HG02571 (cell line): ENCODE data around the gene NEURL1.
"Not testable (repeated sequence)": the region's sequence is repeated elsewhere in the genome, so short reads cannot be mapped to it uniquely, and the experiment has no call there.

Source experiments
- ATAC-seq: cut with Tn5 transposase; IDR thresholded peaks from one replicate; pipeline ENCODE4 v1.9.1; 2021; ENCODE audit warnings: mild to moderate bottlenecking, moderate library complexity; ENCODE audit not compliant: unreplicated experiment

NEURL1 gene

GRCh38 chr10:103463499-103463898 is 30.0 kb upstream of the NEURL1 start:
- no peak for ATAC-seq

- ATAC-seq, result no peak
Measured at GRCh38 chr10:103465411-103466179, 27.9 kb upstream of the NEURL1 start.

- no peak for ATAC-seq
Measured at GRCh38 chr10:103466734-103467133, 26.8 kb upstream of the NEURL1 start.

- no peak for ATAC-seq
Measured at GRCh38 chr10:103467406-103467805, 26.1 kb upstream of the NEURL1 start.

GRCh38 chr10:103469201-103469600 is 24.3 kb upstream of the NEURL1 start:
- no peak for ATAC-seq

- ATAC-seq, result peak; percentile 75
Measured at GRCh38 chr10:103470761-103471653, 22.5 kb upstream of the NEURL1 start.

GRCh38 chr10:103472005-103472404 is 21.5 kb upstream of the NEURL1 start:
- no peak for ATAC-seq

GRCh38 chr10:103473261-103473671 is 20.2 kb upstream of the NEURL1 start:
- no peak for ATAC-seq

GRCh38 chr10:103474077-103474476 is 19.4 kb upstream of the NEURL1 start:
- no peak for ATAC-seq

- ATAC-seq, result no peak
Measured at GRCh38 chr10:103475437-103475836, 18.1 kb upstream of the NEURL1 start.

- no peak for ATAC-seq
Measured at GRCh38 chr10:103476046-103476768, 17.3 kb upstream of the NEURL1 start.

- ATAC-seq, result no peak
Measured at GRCh38 chr10:103478671-103479070, 14.8 kb upstream of the NEURL1 start.

GRCh38 chr10:103479135-103479534 is 14.4 kb upstream of the NEURL1 start, which contains the start of gene CALHM3:
TSS of gene CALHM3 (minus strand) at chr10:103479240. CDS start at chr10:103479032, 208 bp downstream.
- no peak for ATAC-seq

GRCh38 chr10:103480521-103480920 is 13.0 kb upstream of the NEURL1 start:
- no peak for ATAC-seq

- ATAC-seq, result no peak
Measured at GRCh38 chr10:103481974-103482531, 11.5 kb upstream of the NEURL1 start.

GRCh38 chr10:103486635-103487409 is 6.7 kb upstream of the NEURL1 start:
- ATAC-seq, result not testable (repeated sequence)

- ATAC-seq, result no peak
Measured at GRCh38 chr10:103487410-103487708, 6.1 kb upstream of the NEURL1 start.

GRCh38 chr10:103490986-103491314 is 2.6 kb upstream of the NEURL1 start:
- no peak for ATAC-seq

GRCh38 chr10:103491729-103492364 is 1.7 kb upstream of the NEURL1 start:
- no peak for ATAC-seq
